GM12892 (cell line): ENCODE measurements around the gene HK3.

ENCODE experiments used
- POLR2A ChIP-seq: IDR thresholded peaks from 2 replicates; pipeline ENCODE4 v1.6.1; 2011; ENCODE audit warnings: low read depth, low read length, control low read depth
- POLR2AphosphoS5 ChIP-seq: IDR thresholded peaks from 2 replicates; pipeline ENCODE4 v1.6.1; 2011; ENCODE audit warnings: low read depth, low read length, control low read depth
- TAF1 ChIP-seq: IDR thresholded peaks from 2 replicates; pipeline ENCODE4 v1.6.1; 2011; ENCODE audit warnings: low read depth, mild to moderate bottlenecking, control low read depth, low read length, borderline replicate concordance

GRCh38 chr5:176831425-176831824 is 67.7 kb downstream of the HK3 start:
- TF ChIP-seq POLR2A (no peak), POLR2AphosphoS5 (no peak), TAF1 (no peak)
